ENCODE data around the gene RAPGEF4. TPM values are rescaled to one million over a fixed set of nuclear protein-coding genes. Genes with fewer than 3 reads are reported as not detected.

Gene RAPGEF4
- total and polyA plus RNA-seq, 4 donors, result 0.46 to 22.8 (median 3.9) TPM

DNA sequence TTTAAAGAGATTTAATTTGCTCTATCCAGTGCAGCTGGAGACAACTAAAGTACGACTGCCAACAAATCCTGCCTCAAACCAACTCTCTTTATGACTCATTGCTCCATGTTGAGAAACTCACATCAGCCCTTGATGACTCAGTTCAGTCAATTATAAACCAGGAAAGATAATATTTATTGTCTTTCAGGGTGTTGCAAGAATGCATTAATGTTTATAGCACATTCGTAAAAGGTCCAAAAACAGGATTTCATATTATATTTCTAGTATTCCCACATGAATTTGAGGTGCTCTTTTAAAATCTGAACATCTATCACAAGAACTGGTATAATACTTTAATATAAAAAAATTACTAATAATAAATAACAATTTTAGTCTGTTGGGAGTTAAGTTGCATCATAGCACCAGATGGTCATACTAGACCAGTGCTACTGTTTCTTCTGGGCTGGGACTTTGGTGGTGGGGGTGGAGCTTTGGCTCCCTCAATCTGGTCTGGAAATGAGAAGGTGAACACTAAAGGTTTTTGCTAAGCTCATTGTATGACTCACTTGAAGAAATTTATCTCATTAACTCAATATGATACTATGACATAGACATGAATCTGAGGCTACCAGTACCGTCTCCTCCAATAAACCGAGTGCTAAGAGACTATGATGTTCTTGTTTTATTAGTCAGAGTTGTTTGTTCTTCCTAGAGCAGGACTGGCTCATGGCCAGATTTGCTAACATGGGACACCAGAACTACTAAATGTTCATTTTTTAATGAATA is 313.4 kb downstream of the RAPGEF4 start:
- whole genome bisulfite sequencing, 2 donors, result 11 to 29% methylated on average over 4 of the region's 4 CpGs

GRCh38 chr2:173049831-173050230 is 314.2 kb downstream of the RAPGEF4 start:
- no peaks in the 10 kb centered on the region for H3K27me3 ChIP-seq (ENCODE audit: control insufficient read depth in 1 of 2, insufficient read depth in 2 of 2, low read length in 1 of 2)
- intact Hi-C loops (cut with DNase I), result no loop called here
- H3K36me3 ChIP-seq (ENCODE audit: control insufficient read depth in 1 of 2, insufficient read depth in 2 of 2, low read length in 1 of 2), result no peaks in the 10 kb centered on the region
- no peak overlapping the region for H3K4me3 ChIP-seq (ENCODE audit: low read length in 2 of 2)
- no peaks in the 10 kb centered on the region for H3K9me3 ChIP-seq (ENCODE audit: control insufficient read depth, low read length)
- no peaks in the 10 kb centered on the region for H3K4me1 ChIP-seq (ENCODE audit: control insufficient read depth in 1 of 2, insufficient read depth in 2 of 2, low read length in 2 of 2)
- no peak overlapping the region for H3K27ac ChIP-seq (ENCODE audit: low read depth in 1 of 2, low read length in 2 of 2)
- DNase-seq (no peak), ATAC-seq (ENCODE audit: low FRiP score) (no peak)
- 93% methylated on average over 3 of the region's 3 CpGs for WGBS, 2 donors

More for the DNA sequence above, 313.4 kb downstream of the RAPGEF4 start:
- H3K4me1 ChIP-seq (ENCODE audit: control insufficient read depth in 1 of 2, insufficient read depth in 2 of 2, low read length in 2 of 2), result no peaks in the 10 kb centered on the region
- intact Hi-C loops (cut with DNase I), result no loop called here
- no peaks in the 10 kb centered on the region for H3K27me3 ChIP-seq (ENCODE audit: control insufficient read depth in 1 of 2, insufficient read depth in 2 of 2, low read length in 1 of 2)
- no peak overlapping the region for H3K4me3 ChIP-seq (ENCODE audit: low read length in 2 of 2)
- H3K27ac ChIP-seq (ENCODE audit: low read depth in 1 of 2, low read length in 2 of 2), result peak overlapping the region in 1 of 2 donors; percentile 17
- no peaks in the 10 kb centered on the region for H3K9me3 ChIP-seq (ENCODE audit: control insufficient read depth, low read length)
- H3K36me3 ChIP-seq (ENCODE audit: control insufficient read depth in 1 of 2, insufficient read depth in 2 of 2, low read length in 1 of 2), result no peaks in the 10 kb centered on the region
- DNase-seq (peak; percentile 82 to 85), ATAC-seq (ENCODE audit: low FRiP score) (peak; percentile 91)

- Histone ChIP-seq H3K9me3 (ENCODE audit: control insufficient read depth, low read length) (no peaks in the 10 kb centered on the region), H3K27me3 (ENCODE audit: control insufficient read depth in 1 of 2, insufficient read depth in 2 of 2, low read length in 1 of 2) (no peaks in the 10 kb centered on the region), H3K27ac (ENCODE audit: low read depth in 1 of 2, low read length in 2 of 2) (no peak overlapping the region), H3K4me1 (ENCODE audit: control insufficient read depth in 1 of 2, insufficient read depth in 2 of 2, low read length in 2 of 2) (no peaks in the 10 kb centered on the region), H3K4me3 (ENCODE audit: low read length in 2 of 2) (no peak overlapping the region), H3K36me3 (ENCODE audit: control insufficient read depth in 1 of 2, insufficient read depth in 2 of 2, low read length in 1 of 2) (no peaks in the 10 kb centered on the region)
- DNase-seq (no peak), ATAC-seq (ENCODE audit: low FRiP score) (no peak)
- intact Hi-C loops (cut with DNase I), result no loop called here
- WGBS, 2 donors, result 93 to 95% methylated on average over 4 of the region's 4 CpGs
Measured at GRCh38 chr2:173050684-173051083, 315.0 kb downstream of the RAPGEF4 start.

DNA sequence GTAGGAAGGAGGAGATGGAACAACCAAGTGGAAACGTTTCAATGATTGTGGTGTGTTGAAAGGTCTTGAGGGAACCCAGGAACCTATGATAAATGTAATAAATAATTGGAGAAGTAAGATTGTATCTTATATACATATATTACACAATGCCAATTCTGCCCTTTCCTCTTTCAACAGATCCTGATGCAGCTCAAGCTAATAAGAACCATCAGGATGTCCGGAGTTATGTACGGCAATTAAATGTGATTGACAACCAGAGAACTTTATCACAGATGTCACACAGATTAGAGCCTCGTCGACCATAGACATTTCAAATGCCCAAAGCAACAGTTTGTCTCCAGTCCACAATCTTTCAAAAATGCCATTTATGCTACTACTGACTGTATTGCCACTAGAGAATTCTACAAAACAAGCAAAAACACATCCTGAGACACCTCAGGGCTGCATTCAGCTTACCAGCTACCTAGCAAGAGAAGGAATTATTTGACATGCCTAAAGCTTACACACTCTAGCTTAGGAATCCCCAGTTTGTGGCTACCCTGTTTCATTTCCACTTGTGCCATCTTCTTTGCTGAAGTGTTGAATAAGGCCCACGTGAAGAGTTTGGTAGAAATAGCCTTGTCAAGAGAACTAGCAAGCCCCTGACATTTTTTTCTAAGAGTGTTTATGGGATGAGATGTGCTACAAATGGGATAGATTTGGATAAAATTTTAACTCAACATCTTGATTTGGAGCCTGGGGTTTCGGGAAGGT is 316.0 kb downstream of the RAPGEF4 start:
- no peaks in the 10 kb centered on the region for H3K4me1 ChIP-seq (ENCODE audit: control insufficient read depth in 1 of 2, insufficient read depth in 2 of 2, low read length in 2 of 2)
- H3K4me3 ChIP-seq (ENCODE audit: low read length in 2 of 2), result no peak overlapping the region
- H3K27ac ChIP-seq (ENCODE audit: low read depth in 1 of 2, low read length in 2 of 2), result no peak overlapping the region
- no peaks in the 10 kb centered on the region for H3K27me3 ChIP-seq (ENCODE audit: control insufficient read depth in 1 of 2, insufficient read depth in 2 of 2, low read length in 1 of 2)
- H3K36me3 ChIP-seq (ENCODE audit: control insufficient read depth in 1 of 2, insufficient read depth in 2 of 2, low read length in 1 of 2), result no peaks in the 10 kb centered on the region
- WGBS, 2 donors, result 83% methylated on average over 7 of the region's 7 CpGs
- no peaks in the 10 kb centered on the region for H3K9me3 ChIP-seq (ENCODE audit: control insufficient read depth, low read length)
- DNase-seq (no peak), ATAC-seq (ENCODE audit: low FRiP score) (no peak)
- intact Hi-C loops (cut with DNase I), result no loop called here

DNA sequence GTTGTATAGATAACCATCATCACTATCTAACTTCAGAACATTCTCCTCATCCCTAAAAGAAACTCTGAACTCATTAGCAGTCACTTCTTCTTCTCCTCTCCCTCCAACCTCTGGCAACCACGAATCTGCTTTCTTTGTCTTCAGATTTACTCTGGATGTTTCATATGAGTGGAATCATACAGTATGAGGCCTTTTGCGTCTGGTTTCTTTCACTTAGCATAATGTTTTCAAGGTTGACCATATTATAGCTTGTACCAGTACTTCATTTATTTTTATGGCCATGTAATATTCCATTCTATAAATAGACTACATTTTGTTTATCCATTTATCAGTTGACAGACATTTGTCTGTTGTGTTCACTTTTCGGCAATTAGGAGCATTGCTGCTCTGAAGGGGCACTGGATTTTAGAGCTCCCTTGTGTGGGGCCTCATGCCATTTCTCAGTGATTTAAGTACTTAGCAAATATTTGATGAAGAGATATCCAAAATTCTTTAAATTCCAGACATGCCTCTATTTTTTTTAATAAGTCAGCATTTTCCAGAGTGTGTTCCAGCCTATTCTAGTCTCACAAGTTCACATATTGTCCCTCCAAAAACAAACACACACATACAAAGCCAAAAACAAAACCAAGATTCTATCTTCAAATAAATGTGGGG is 317.5 kb downstream of the RAPGEF4 start:
- Histone ChIP-seq H3K27me3 (ENCODE audit: control insufficient read depth in 1 of 2, insufficient read depth in 2 of 2, low read length in 1 of 2) (no peaks in the 10 kb centered on the region), H3K4me1 (ENCODE audit: control insufficient read depth in 1 of 2, insufficient read depth in 2 of 2, low read length in 2 of 2) (no peaks in the 10 kb centered on the region), H3K4me3 (ENCODE audit: low read length in 2 of 2) (no peak overlapping the region), H3K36me3 (ENCODE audit: control insufficient read depth in 1 of 2, insufficient read depth in 2 of 2, low read length in 1 of 2) (no peaks in the 10 kb centered on the region), H3K27ac (ENCODE audit: low read depth in 1 of 2, low read length in 2 of 2) (no peak overlapping the region), H3K9me3 (ENCODE audit: control insufficient read depth, low read length) (no peaks in the 10 kb centered on the region)
- no peak for DNase-seq
- WGBS, 2 donors, result 67 to 79% methylated on average over 3 of the region's 3 CpGs
- intact Hi-C loops (cut with DNase I), result no loop called here
- ATAC-seq (ENCODE audit: low FRiP score), result no peak

DNA sequence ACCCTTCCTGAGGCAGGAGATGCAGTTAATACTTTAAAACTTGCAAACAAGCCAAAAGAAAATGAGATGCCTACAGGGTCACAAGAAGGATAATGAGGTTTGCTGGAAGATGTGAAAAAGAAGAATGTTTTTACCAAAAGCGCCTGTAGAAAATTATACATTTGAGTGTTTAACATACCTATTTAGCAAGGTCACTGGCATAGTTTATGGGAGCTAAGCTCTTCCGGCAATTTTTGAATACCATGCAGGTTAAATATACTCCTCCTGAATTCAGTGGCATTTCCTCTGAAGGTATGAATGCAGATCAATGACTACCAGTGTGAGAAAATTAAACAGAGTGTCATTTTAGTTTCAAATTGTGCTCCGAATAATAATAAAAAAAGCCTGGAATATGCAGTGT is 318.8 kb downstream of the RAPGEF4 start:
- DNase-seq (no peak), ATAC-seq (ENCODE audit: low FRiP score) (no peak)
- Histone ChIP-seq H3K27me3 (ENCODE audit: control insufficient read depth in 1 of 2, insufficient read depth in 2 of 2, low read length in 1 of 2) (no peaks in the 10 kb centered on the region), H3K36me3 (ENCODE audit: control insufficient read depth in 1 of 2, insufficient read depth in 2 of 2, low read length in 1 of 2) (no peaks in the 10 kb centered on the region), H3K27ac (ENCODE audit: low read depth in 1 of 2, low read length in 2 of 2) (no peak overlapping the region), H3K9me3 (ENCODE audit: control insufficient read depth, low read length) (no peaks in the 10 kb centered on the region), H3K4me3 (ENCODE audit: low read length in 2 of 2) (no peak overlapping the region), H3K4me1 (ENCODE audit: control insufficient read depth in 1 of 2, insufficient read depth in 2 of 2, low read length in 2 of 2) (no peaks in the 10 kb centered on the region)
- intact Hi-C loops (cut with DNase I), result no loop called here
- 67 to 84% methylated on average over 3 of the region's 3 CpGs for WGBS, 2 donors

DNA sequence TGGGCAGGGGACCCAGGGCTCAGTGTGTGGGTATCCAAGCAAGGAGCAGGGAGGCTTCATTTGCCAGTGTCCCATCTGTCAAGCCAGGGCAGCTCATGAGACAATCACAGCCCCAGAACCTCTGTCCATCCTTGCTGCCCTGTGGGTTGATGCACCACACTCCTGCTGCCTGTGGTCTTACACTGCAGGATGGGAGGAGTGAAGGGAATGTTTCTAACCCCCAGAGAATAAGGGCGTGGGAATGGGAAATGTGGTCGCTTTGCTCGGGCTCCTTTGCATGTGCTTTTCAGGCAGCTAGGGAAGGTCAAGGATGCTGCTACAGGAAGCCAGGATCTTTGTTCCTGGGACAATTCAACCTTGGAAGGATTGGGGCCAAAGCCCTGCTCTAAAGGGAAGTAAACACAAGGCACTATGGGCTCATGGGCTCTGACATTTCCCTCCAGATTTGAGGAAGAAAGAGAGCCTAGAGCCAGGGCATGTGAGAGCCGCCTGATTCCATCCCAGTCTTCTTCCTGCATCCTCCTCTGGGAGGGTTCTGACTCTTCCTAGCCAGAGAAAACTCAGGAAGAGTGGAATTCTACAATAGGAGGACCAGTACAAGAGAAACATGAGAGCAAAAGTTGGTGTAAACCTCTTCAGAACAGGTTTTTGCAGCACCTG is 321.2 kb downstream of the RAPGEF4 start:
- intact Hi-C loops (cut with DNase I), result no loop called here
- H3K4me3 ChIP-seq (ENCODE audit: low read length in 2 of 2), result no peak overlapping the region
- H3K36me3 ChIP-seq (ENCODE audit: control insufficient read depth in 1 of 2, insufficient read depth in 2 of 2, low read length in 1 of 2), result no peaks in the 10 kb centered on the region
- no peak for ATAC-seq (ENCODE audit: low FRiP score)
- no peaks in the 10 kb centered on the region for H3K27me3 ChIP-seq (ENCODE audit: control insufficient read depth in 1 of 2, insufficient read depth in 2 of 2, low read length in 1 of 2)
- H3K9me3 ChIP-seq (ENCODE audit: control insufficient read depth, low read length), result no peaks in the 10 kb centered on the region
- DNase-seq, result no peak
- WGBS, 2 donors, result 72 to 82% methylated on average over 4 of the region's 4 CpGs
- H3K4me1 ChIP-seq (ENCODE audit: control insufficient read depth in 1 of 2, insufficient read depth in 2 of 2, low read length in 2 of 2), result no peaks in the 10 kb centered on the region
- H3K27ac ChIP-seq (ENCODE audit: low read depth in 1 of 2, low read length in 2 of 2), result no peak overlapping the region

DNA sequence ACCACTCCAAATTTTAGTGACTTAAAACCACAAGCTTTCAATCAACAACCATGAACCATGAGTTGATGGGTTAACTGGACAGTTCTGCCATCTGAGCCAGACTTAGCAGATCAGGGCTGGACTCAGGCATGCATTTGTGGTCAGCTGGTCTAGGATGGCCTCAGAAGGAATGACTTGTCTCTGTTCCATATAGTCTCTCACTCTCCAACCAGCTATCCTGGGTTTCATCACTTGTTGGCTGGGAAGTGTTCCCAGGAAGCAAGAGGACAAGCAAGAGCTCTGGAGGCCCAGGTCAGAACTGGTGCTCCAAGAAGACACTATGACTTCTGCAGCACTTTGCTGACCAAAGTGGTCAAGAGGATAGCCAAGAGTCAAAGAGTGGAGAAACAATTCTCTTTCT is 322.5 kb downstream of the RAPGEF4 start:
- intact Hi-C loops (cut with DNase I), result no loop called here
- DNase-seq (no peak), ATAC-seq (ENCODE audit: low FRiP score) (no peak)
- no peaks in the 10 kb centered on the region for H3K36me3 ChIP-seq (ENCODE audit: control insufficient read depth in 1 of 2, insufficient read depth in 2 of 2, low read length in 1 of 2)
- no peak overlapping the region for H3K4me3 ChIP-seq (ENCODE audit: low read length in 2 of 2)
- no peak overlapping the region for H3K27ac ChIP-seq (ENCODE audit: low read depth in 1 of 2, low read length in 2 of 2)
- no peaks in the 10 kb centered on the region for H3K4me1 ChIP-seq (ENCODE audit: control insufficient read depth in 1 of 2, insufficient read depth in 2 of 2, low read length in 2 of 2)
- no peaks in the 10 kb centered on the region for H3K27me3 ChIP-seq (ENCODE audit: control insufficient read depth in 1 of 2, insufficient read depth in 2 of 2, low read length in 1 of 2)
- H3K9me3 ChIP-seq (ENCODE audit: control insufficient read depth, low read length), result no peaks in the 10 kb centered on the region

Measured in aorta (tissue), 5 donors.